GM18951 (cell line): Measurements from ENCODE around the gene C10orf71.

Source experiments
- POLR2A ChIP-seq: IDR thresholded peaks from 4 replicates; pipeline ENCODE4 v1.6.1; 2011; ENCODE audit warnings: mild to moderate bottlenecking; ENCODE audit not compliant: insufficient read length, insufficient read depth; ENCODE audit errors: extremely low read depth
- in situ Hi-C: fragments of 300-500 bp; cut with MboI; formaldehyde crosslinking; loops from one replicate; pipeline ENCODE4 v1.12.0; 2022; ENCODE audit warnings: low sequenced_read_pairs, mixed read lengths, inconsistent platforms; ENCODE audit not compliant: unreplicated experiment

Gene C10orf71

GRCh38 chr10:49298983-49299815, at the start of gene C10orf71:
TSS of gene C10orf71 (plus strand) at chr10:49299170. CDS start at chr10:49322546, 23,376 bp downstream.
- TF ChIP-seq POLR2A, result no peak
- in situ Hi-C loops, result no loop called here

GRCh38 chr10:49252313-49253034, 46.5 kb upstream of the C10orf71 start:
- in situ Hi-C loops, result no loop called here
- no peak for TF ChIP-seq POLR2A

- no peak for TF ChIP-seq POLR2A
- in situ Hi-C loops, result no loop called here
Observed at GRCh38 chr10:49253340-49253906, 45.5 kb upstream of the C10orf71 start.

GRCh38 chr10:49254150-49254549, 44.8 kb upstream of the C10orf71 start:
- TF ChIP-seq POLR2A, result no peak
- in situ Hi-C loops, result no loop called here

GRCh38 chr10:49254556-49255318, 44.2 kb upstream of the C10orf71 start:
- TF ChIP-seq POLR2A, result no peak
- in situ Hi-C loops, result no loop called here

- no peak for TF ChIP-seq POLR2A
- in situ Hi-C loops, result no loop called here
Observed at GRCh38 chr10:49255883-49256282, 43.1 kb upstream of the C10orf71 start.

- in situ Hi-C loops, result no loop called here
- no peak for TF ChIP-seq POLR2A
Observed at GRCh38 chr10:49257154-49257553, 41.8 kb upstream of the C10orf71 start.

GRCh38 chr10:49257626-49258349, 41.2 kb upstream of the C10orf71 start:
- TF ChIP-seq POLR2A, result no peak
- in situ Hi-C loops, result no loop called here

GRCh38 chr10:49258350-49258683, 40.7 kb upstream of the C10orf71 start:
- TF ChIP-seq POLR2A, result no peak
- in situ Hi-C loops, result no loop called here

GRCh38 chr10:49260644-49261296, 38.2 kb upstream of the C10orf71 start:
- no peak for TF ChIP-seq POLR2A
- in situ Hi-C loops, result no loop called here

- no peak for TF ChIP-seq POLR2A
- in situ Hi-C loops, result no loop called here
Observed at GRCh38 chr10:49263591-49263990, 35.4 kb upstream of the C10orf71 start.

- in situ Hi-C loops, result no loop called here
- no peak for TF ChIP-seq POLR2A
Observed at GRCh38 chr10:49264177-49264677, 34.7 kb upstream of the C10orf71 start.

GRCh38 chr10:49265885-49266284, 33.1 kb upstream of the C10orf71 start:
- no peak for TF ChIP-seq POLR2A

More at GRCh38 chr10:49265885-49266284, 33.1 kb upstream of the C10orf71 start:
- in situ Hi-C loops, result no loop called here
